ENCODE measurements around the gene RBPMS2. TPM values are rescaled to one million over a fixed set of nuclear protein-coding genes. Genes with fewer than 3 reads are reported as not detected.

The RBPMS2 gene
- total and polyA plus RNA-seq, 2 of the 8 experiments (the other 6 are each of a cell fraction or from before 2014, with no cell fraction given), result 55.8 to 238 TPM

- TF ChIP-seq CHD7 (IDR thresholded peaks at IDR 0.05; ENCODE audit: insufficient replicate concordance, low read length), result no peak
- TF ChIP-seq KDM4A (IDR thresholded peaks at IDR 0.05; ENCODE audit: low read depth, low read length, severe bottlenecking), result no peak
- peak; percentile 68 for TF ChIP-seq NANOG (IDR thresholded peaks at IDR 0.05; ENCODE audit: insufficient read depth, low read depth, low read length, poor library complexity, severe bottlenecking)
These were observed 72.4 kb downstream of the RBPMS2 start (continued) for GRCh38 chr15:64702816-64703631.

Measured in H1 (cell line).